ENCODE measurements around the gene ANKRD34A. TPM values are rescaled to one million over a fixed set of nuclear protein-coding genes. Genes with fewer than 3 reads are reported as not detected.

The ANKRD34A gene
- total and polyA plus RNA-seq, 2 of the 13 experiments (the other 11 are each of a cell fraction or from before 2014, with no cell fraction given) = 0.05 to 0.07 TPM

DNA sequence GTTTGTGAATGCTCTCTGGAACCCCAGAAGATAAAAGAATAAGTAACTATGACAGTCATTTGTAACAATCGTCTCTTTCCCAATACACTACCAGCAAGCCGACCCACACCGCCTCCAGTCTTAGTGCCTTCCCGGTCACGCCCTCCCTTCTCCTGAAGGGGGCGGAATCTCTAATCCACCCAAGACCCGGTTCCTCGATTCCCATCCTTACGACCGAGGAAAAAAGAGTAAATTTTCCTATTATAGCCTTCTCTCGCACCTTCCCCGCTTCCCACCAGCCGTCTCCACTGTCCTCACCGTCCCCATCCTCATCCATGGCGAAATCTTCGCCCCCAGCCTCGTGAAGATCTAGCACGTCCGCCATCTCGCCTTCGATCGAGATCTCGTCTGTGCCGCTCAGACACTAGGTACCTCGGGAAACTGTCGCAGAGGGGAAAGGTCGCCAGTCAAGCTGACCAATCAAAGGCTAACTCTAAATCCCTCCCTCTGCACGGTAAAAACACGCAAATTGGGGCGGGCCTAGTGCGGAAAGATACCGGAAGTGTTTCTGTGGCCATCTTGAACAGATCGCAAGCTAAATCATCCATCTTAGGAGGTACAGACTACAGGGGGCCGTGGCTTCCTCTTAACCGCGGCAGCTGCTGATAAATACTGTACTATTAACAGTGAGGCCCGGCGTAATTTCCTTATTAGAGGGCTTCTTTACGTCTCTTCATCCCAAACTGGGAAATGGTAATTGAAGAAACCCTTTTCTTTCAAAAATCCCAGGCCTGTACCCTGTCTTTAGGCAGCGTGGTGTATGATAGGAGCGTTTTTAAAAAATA is 37.1 kb downstream of the ANKRD34A start, which contains the start of gene RBM8A (continued):
- TF ChIP-seq, protein P1, sequence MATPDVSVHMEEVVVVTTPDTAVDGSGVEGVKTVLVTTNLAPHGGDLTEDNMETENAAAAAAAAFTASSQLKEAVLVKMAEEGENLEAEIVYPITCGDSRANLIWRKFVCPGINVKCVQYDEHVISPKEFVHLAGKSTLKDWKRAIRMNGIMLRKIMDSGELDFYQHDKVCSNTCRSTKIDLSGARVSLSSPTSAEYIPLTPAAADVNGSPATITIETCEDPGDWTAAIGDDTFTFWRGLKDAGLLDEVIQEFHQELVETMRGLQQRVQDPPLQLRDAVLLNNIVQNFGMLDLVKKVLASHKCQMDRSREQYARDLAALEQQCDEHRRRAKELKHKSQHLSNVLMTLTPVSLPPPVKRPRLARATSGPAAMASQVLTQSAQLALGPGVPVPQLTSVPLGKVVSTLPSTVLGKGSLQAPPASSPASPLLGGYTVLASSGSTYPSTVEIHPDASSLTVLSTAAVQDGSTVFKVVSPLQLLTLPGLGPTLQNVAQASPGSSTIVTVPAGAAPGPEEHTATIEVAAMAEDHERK (CRISPR knock-in tag; IDR thresholded peaks at IDR 0.05; ENCODE audit: low read depth) = no peak
- TF ChIP-seq RXRA (CRISPR knock-in tag; IDR thresholded peaks at IDR 0.05) (no peak), U2AF1 (optimal IDR thresholded peaks at IDR 0.05; ENCODE audit: low read depth, low read length) (no peak), SMARCC2 (IDR thresholded peaks at IDR 0.05) (no peak), ZNF317 (CRISPR knock-in tag; IDR thresholded peaks at IDR 0.05) (0 out of 2 replicates have a peak, but pooled peaks have one; percentile 31), NFIC (IDR thresholded peaks at IDR 0.05; ENCODE audit: low read length) (peak; percentile 67; the same call in 1 of the 2 replicates), GTF3A (CRISPR knock-in tag; conservative IDR thresholded peaks at IDR 0.05) (no peak), ATRX (CRISPR knock-in tag; IDR thresholded peaks at IDR 0.05; ENCODE audit: borderline replicate concordance) (no peak), TP53 (CRISPR knock-in tag; conservative IDR thresholded peaks at IDR 0.05) (no peak), NR2C2 (CRISPR knock-in tag; IDR thresholded peaks at IDR 0.05; ENCODE audit: borderline replicate concordance) (peak; percentile 99), ZNF44 (CRISPR knock-in tag; IDR thresholded peaks at IDR 0.05) (no peak), ZNF660 (CRISPR knock-in tag; IDR thresholded peaks at IDR 0.05; ENCODE audit: borderline replicate concordance, low read depth) (no peak), ZNF33A (CRISPR knock-in tag; IDR thresholded peaks at IDR 0.05; ENCODE audit: borderline replicate concordance) (no peak), ZNF552 (CRISPR knock-in tag; IDR thresholded peaks at IDR 0.05; ENCODE audit: borderline replicate concordance) (no peak), ZMYM2 (CRISPR knock-in tag; IDR thresholded peaks at IDR 0.05) (no peak)
- TF ChIP-seq, protein P2, sequence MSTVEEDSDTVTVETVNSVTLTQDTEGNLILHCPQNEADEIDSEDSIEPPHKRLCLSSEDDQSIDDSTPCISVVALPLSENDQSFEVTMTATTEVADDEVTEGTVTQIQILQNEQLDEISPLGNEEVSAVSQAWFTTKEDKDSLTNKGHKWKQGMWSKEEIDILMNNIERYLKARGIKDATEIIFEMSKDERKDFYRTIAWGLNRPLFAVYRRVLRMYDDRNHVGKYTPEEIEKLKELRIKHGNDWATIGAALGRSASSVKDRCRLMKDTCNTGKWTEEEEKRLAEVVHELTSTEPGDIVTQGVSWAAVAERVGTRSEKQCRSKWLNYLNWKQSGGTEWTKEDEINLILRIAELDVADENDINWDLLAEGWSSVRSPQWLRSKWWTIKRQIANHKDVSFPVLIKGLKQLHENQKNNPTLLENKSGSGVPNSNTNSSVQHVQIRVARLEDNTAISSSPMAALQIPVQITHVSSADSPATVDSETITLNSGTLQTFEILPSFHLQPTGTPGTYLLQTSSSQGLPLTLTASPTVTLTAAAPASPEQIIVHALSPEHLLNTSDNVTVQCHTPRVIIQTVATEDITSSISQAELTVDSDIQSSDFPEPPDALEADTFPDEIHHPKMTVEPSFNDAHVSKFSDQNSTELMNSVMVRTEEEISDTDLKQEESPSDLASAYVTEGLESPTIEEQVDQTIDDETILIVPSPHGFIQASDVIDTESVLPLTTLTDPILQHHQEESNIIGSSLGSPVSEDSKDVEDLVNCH (CRISPR knock-in tag; IDR thresholded peaks at IDR 0.05) = no peak
- TF ChIP-seq, protein P3, sequence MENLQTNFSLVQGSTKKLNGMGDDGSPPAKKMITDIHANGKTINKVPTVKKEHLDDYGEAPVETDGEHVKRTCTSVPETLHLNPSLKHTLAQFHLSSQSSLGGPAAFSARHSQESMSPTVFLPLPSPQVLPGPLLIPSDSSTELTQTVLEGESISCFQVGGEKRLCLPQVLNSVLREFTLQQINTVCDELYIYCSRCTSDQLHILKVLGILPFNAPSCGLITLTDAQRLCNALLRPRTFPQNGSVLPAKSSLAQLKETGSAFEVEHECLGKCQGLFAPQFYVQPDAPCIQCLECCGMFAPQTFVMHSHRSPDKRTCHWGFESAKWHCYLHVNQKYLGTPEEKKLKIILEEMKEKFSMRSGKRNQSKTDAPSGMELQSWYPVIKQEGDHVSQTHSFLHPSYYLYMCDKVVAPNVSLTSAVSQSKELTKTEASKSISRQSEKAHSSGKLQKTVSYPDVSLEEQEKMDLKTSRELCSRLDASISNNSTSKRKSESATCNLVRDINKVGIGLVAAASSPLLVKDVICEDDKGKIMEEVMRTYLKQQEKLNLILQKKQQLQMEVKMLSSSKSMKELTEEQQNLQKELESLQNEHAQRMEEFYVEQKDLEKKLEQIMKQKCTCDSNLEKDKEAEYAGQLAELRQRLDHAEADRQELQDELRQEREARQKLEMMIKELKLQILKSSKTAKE (CRISPR knock-in tag; IDR thresholded peaks at IDR 0.05; ENCODE audit: borderline replicate concordance) = 0 out of 2 replicates have a peak, but pooled peaks have one; percentile 24
- TF ChIP-seq, protein P4, sequence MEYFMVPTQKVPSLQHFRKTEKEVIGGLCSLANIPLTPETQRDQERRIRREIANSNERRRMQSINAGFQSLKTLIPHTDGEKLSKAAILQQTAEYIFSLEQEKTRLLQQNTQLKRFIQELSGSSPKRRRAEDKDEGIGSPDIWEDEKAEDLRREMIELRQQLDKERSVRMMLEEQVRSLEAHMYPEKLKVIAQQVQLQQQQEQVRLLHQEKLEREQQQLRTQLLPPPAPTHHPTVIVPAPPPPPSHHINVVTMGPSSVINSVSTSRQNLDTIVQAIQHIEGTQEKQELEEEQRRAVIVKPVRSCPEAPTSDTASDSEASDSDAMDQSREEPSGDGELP (IDR thresholded peaks at IDR 0.05; ENCODE audit: borderline replicate concordance, low read depth) = no peak
- TF ChIP-seq, protein P5, sequence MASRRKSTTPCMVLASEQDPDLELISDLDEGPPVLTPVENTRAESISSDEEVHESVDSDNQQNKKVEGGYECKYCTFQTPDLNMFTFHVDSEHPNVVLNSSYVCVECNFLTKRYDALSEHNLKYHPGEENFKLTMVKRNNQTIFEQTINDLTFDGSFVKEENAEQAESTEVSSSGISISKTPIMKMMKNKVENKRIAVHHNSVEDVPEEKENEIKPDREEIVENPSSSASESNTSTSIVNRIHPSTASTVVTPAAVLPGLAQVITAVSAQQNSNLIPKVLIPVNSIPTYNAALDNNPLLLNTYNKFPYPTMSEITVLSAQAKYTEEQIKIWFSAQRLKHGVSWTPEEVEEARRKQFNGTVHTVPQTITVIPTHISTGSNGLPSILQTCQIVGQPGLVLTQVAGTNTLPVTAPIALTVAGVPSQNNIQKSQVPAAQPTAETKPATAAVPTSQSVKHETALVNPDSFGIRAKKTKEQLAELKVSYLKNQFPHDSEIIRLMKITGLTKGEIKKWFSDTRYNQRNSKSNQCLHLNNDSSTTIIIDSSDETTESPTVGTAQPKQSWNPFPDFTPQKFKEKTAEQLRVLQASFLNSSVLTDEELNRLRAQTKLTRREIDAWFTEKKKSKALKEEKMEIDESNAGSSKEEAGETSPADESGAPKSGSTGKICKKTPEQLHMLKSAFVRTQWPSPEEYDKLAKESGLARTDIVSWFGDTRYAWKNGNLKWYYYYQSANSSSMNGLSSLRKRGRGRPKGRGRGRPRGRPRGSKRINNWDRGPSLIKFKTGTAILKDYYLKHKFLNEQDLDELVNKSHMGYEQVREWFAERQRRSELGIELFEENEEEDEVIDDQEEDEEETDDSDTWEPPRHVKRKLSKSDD (CRISPR knock-in tag; IDR thresholded peaks at IDR 0.05; ENCODE audit: low read depth) = peak; percentile 70; the same call in 1 of the 2 replicates
